Measurements from ENCODE around the gene USP3. TPM values are rescaled to one million over a fixed set of nuclear protein-coding genes. Genes with fewer than 3 reads are reported as not detected.

Gene USP3
- total and polyA plus RNA-seq, 11 donors = 7.1 to 30.8 (median 18.4) TPM

DNA sequence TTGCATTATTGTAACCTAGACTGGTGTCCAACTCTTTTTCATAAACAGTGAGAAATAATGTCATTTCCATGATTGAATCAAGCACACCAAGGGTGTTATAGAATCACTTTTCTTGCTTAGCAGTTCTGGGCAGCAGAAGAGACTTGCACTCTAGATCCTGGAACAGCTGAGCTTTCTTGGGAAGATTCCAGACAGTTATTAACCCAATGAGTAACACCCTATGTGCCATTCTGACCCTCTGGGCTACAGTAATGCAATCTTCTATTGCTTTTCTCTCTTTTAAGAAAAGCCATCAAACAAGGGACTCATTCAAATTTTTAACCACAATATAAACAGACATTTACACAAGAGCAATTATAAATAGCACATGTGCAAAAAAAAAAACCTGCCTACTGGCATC, 39.3 kb upstream of the USP3 start:
- intact Hi-C loops (cut with DNase I) = loop anchor here in 6 of 10 donors (1.0 to 5.0 kb wide), 2 partner anchors 132 to 134 kb away; partner anchors contain the start of gene FBXL22 (in 5 of the 6)
- ATAC-seq = peak in 1 of 4 donors; percentile 36

DNA sequence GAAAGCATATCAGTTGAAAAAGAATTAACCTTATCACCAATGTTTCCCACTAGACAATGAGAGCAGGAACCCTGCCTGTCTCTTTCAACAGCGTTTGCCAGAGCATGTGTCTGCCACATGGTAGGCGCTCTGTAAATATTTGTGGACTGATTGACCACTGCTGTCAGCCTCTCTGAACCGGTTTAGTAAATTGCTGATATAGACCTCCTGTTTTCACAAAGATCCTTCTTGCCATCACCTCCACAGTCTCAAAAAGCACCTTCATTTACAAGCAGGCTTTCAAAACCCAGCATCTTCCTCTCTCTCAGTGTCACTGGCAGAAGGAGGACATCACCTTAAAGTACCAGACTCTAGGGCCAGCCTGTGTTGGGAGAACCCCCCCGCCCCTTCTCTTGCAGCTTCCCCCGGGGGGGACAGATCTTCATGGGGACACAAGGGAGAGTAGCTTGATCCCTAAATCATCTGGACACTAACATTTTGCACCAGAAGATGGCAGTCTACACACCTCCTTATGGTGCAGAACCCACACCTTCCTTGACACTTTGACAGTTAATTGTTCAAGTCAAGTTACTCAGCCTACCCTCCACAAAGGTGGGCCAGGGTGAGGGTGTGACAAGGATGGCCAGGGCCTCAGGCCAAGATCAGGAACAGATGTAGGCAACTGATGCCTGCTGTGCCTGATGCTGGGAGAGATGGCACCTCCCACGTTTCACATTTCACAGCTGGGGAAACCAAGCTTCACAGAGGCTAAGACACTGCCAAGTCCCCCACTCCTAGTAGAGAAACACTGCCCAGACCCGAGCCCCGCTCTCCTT, 37.8 kb upstream of the USP3 start:
- Histone ChIP-seq H3K9me3 (no peaks in the 10 kb centered on the region), H3K27me3 (no peaks in the 10 kb centered on the region), H3K4me1 (peaks cover 0 to 11% (median under 1%) of the 10 kb centered on the region in 12 donors), H3K36me3 (no peaks in the 10 kb centered on the region), H3K4me3 (no peak overlapping the region), H3K27ac (no peak overlapping the region)
- no peak for TF ChIP-seq POLR2A (IDR thresholded peaks at IDR 0.05)
- TF ChIP-seq, protein P1, sequence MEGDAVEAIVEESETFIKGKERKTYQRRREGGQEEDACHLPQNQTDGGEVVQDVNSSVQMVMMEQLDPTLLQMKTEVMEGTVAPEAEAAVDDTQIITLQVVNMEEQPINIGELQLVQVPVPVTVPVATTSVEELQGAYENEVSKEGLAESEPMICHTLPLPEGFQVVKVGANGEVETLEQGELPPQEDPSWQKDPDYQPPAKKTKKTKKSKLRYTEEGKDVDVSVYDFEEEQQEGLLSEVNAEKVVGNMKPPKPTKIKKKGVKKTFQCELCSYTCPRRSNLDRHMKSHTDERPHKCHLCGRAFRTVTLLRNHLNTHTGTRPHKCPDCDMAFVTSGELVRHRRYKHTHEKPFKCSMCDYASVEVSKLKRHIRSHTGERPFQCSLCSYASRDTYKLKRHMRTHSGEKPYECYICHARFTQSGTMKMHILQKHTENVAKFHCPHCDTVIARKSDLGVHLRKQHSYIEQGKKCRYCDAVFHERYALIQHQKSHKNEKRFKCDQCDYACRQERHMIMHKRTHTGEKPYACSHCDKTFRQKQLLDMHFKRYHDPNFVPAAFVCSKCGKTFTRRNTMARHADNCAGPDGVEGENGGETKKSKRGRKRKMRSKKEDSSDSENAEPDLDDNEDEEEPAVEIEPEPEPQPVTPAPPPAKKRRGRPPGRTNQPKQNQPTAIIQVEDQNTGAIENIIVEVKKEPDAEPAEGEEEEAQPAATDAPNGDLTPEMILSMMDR (IDR thresholded peaks at IDR 0.05) = peak; percentile 46 to 71 (median 59)
- DNase-seq (peak in 2 of 5 donors; percentile 25 to 32), ATAC-seq (peak; percentile 44 to 85 (median 82))
- WGBS, 4 donors = 22 to 28% (median 25%) methylated on average over 8 of the region's 8 CpGs
- intact Hi-C loops (cut with DNase I) = loop anchor here in 6 of 10 donors (2.0 to 5.0 kb wide), 2 partner anchors 131 to 134 kb away; partner anchors contain the start of gene FBXL22 (in 5 of the 6)

More for the DNA sequence above, 39.3 kb upstream of the USP3 start:
- Histone ChIP-seq H3K27ac (no peak overlapping the region), H3K9me3 (no peaks in the 10 kb centered on the region), H3K4me1 (peaks cover 0 to 11% (median 2%) of the 10 kb centered on the region in 12 donors), H3K4me3 (no peak overlapping the region), H3K27me3 (no peaks in the 10 kb centered on the region), H3K36me3 (no peaks in the 10 kb centered on the region)
- no peak for TF ChIP-seq POLR2A (IDR thresholded peaks at IDR 0.05)
- TF ChIP-seq, protein P1 (IDR thresholded peaks at IDR 0.05) = no peak
- DNase-seq = no peak

DNA sequence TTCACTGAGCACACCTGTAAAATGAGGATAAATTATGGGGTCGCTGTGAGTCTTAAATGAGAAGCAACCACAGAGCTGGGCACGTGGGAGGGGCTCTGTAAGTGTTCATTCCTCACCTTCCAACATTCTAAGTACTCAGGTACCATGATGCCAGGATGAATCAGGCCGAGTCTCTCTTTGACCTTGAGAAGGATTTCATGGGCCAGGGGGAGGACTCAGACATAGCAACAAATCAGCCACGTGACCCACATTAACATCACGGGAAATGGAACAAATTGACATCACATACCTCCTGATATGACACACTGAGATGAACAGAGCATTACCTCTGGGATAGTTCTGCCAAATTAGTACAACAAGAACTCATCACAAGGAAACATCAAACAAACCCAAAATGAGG, 35.2 kb upstream of the USP3 start:
- Histone ChIP-seq H3K36me3 (no peaks in the 10 kb centered on the region), H3K4me3 (no peak overlapping the region), H3K27ac (no peak overlapping the region), H3K4me1 (peaks cover 0 to 17% (median 5%) of the 10 kb centered on the region in 12 donors), H3K27me3 (no peaks in the 10 kb centered on the region), H3K9me3 (no peaks in the 10 kb centered on the region)
- no peak for ATAC-seq
- WGBS, 4 donors = 76 to 91% (median 85%) methylated on average over 5 of the region's 5 CpGs
- TF ChIP-seq, protein P1 (IDR thresholded peaks at IDR 0.05) = no peak
- no peak for TF ChIP-seq POLR2A (IDR thresholded peaks at IDR 0.05)
- intact Hi-C loops (cut with DNase I) = loop anchor here in 5 of 10 donors (5.0 kb wide), 1 partner anchor 128 kb away; the partner anchor contains the start of gene FBXL22 (in 5 of the 5)
- DNase-seq = no peak

DNA sequence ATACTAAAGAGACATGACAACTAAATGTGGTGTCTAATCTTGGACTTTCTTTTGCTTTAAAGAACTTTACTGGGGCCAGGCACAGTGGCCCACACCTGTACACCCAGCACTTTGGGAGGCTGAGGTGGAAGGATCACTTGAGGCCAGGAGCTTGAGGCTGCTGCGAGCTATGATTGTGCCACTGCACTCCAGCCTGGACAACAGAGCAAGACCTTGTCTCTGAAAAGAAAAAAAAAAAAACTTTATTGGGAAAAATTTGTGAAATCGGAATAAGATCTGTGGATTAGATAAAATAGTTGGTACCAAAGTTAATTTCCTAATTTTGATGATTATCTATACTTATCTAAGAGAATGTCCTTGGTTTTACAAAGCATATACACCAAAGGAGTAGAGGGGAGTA, 34.4 kb upstream of the USP3 start:
- H3K36me3 ChIP-seq = no peaks in the 10 kb centered on the region
- WGBS, 4 donors = 67 to 97% (median 70%) methylated on average over 2 of the region's 2 CpGs
- DNase-seq (no peak), ATAC-seq (no peak)
- no peak for TF ChIP-seq POLR2A (IDR thresholded peaks at IDR 0.05)
- TF ChIP-seq, protein P1 (IDR thresholded peaks at IDR 0.05) = no peak
- H3K27me3 ChIP-seq = no peaks in the 10 kb centered on the region
- H3K4me3 ChIP-seq = no peak overlapping the region
- intact Hi-C loops (cut with DNase I) = loop anchor here in 5 of 10 donors (5.0 kb wide), 1 partner anchor 127 kb away; the partner anchor contains the start of gene FBXL22 (in 5 of the 5)
- peaks cover 0 to 17% (median 7%) of the 10 kb centered on the region in 12 donors for H3K4me1 ChIP-seq
- H3K9me3 ChIP-seq = no peaks in the 10 kb centered on the region
- H3K27ac ChIP-seq = no peak overlapping the region

All from heart left ventricle (tissue), 16 donors.